H9 (cell line): Measurements from ENCODE around the gene FARS2. TPM values are rescaled to one million over a fixed set of nuclear protein-coding genes. Genes with fewer than 3 reads are reported as not detected.

Experiments
- DNase-seq: peaks from one replicate; pipeline ENCODE4 v3.0.0-alpha.2; 2017
- H2AFZ ChIP-seq: one replicate; pipeline ENCODE4 v1.6.1; 2013; ENCODE audit warnings: mild to moderate bottlenecking, low read length, control low read depth, moderate library complexity
- H2AK5ac ChIP-seq: 2 replicates; pipeline ENCODE4 v1.6.1; 2013; ENCODE audit warnings: low read length, control low read depth, mixed read lengths; ENCODE audit not compliant: insufficient read length
- H2BK120ac ChIP-seq: one replicate; pipeline ENCODE4 v1.6.1; 2013; ENCODE audit warnings: low read depth, mild to moderate bottlenecking, low read length, control low read depth, inconsistent platforms; ENCODE audit not compliant: poor library complexity, severe bottlenecking
- H2BK12ac ChIP-seq: 2 replicates; pipeline ENCODE4 v1.6.1; 2013; ENCODE audit warnings: low read length, control low read depth, mixed read lengths, low read depth; ENCODE audit not compliant: insufficient read length
- H2BK15ac ChIP-seq: 2 replicates; pipeline ENCODE4 v1.6.1; 2013; ENCODE audit warnings: low read depth, low read length, control low read depth
- H2BK20ac ChIP-seq: one replicate; pipeline ENCODE4 v1.6.1; 2013; ENCODE audit warnings: low read depth, mild to moderate bottlenecking, low read length, control low read depth, inconsistent platforms; ENCODE audit not compliant: poor library complexity, severe bottlenecking
- H2BK5ac ChIP-seq: 2 replicates; pipeline ENCODE4 v1.6.1; 2013; ENCODE audit warnings: low read length, control low read depth, mixed read lengths; ENCODE audit not compliant: insufficient read length
- H3K14ac ChIP-seq: 2 replicates; pipeline ENCODE4 v1.6.1; 2013; ENCODE audit warnings: low read length, control low read depth; ENCODE audit not compliant: insufficient read depth
- H3K18ac ChIP-seq: 2 replicates; pipeline ENCODE4 v1.6.1; 2013; ENCODE audit warnings: low read depth, mild to moderate bottlenecking, mixed read lengths, low read length, control low read depth; ENCODE audit not compliant: insufficient read length
- H3K23ac ChIP-seq: 2 replicates; pipeline ENCODE4 v1.6.1; 2013; ENCODE audit warnings: low read length, control low read depth, mixed read lengths, low read depth; ENCODE audit not compliant: insufficient read length
- H3K23me2 ChIP-seq: 2 replicates; pipeline ENCODE4 v1.6.1; 2013; ENCODE audit warnings: low read depth, mild to moderate bottlenecking, mixed read lengths, low read length, control low read depth; ENCODE audit not compliant: insufficient read length, poor library complexity, severe bottlenecking
- H3K27ac ChIP-seq: 2 replicates; pipeline ENCODE4 v1.5.1; 2013; ENCODE audit warnings: low read length, control low read depth, mixed read lengths, low read depth; ENCODE audit not compliant: insufficient read length
- H3K27me3 ChIP-seq: 2 replicates; pipeline ENCODE4 v1.6.1; 2013; ENCODE audit warnings: low read length, control low read depth, inconsistent platforms; ENCODE audit not compliant: insufficient read depth
- H3K4ac ChIP-seq: 2 replicates; pipeline ENCODE4 v1.6.1; 2013; ENCODE audit warnings: low read depth, mild to moderate bottlenecking, control low read depth, inconsistent platforms, low read length, moderate library complexity
- H3K4me1 ChIP-seq: 2 replicates; pipeline ENCODE4 v1.6.1; 2013; ENCODE audit warnings: low read length, control low read depth, inconsistent platforms; ENCODE audit not compliant: insufficient read depth
- H3K4me2 ChIP-seq: 2 replicates; pipeline ENCODE4 v1.6.1; 2013; ENCODE audit warnings: low read length, control low read depth, mixed read lengths; ENCODE audit not compliant: insufficient read length, insufficient read depth
- H3K56ac ChIP-seq: 2 replicates; pipeline ENCODE4 v1.6.1; 2013; ENCODE audit warnings: low read depth, mild to moderate bottlenecking, mixed read lengths, low read length, control low read depth; ENCODE audit not compliant: insufficient read length
- H3K79me1 ChIP-seq: 2 replicates; pipeline ENCODE4 v1.6.1; 2013; ENCODE audit warnings: low read depth, mild to moderate bottlenecking, moderate library complexity, low read length, control low read depth, inconsistent platforms; ENCODE audit not compliant: insufficient read depth, poor library complexity, severe bottlenecking
- H3K79me2 ChIP-seq: 2 replicates; pipeline ENCODE4 v1.6.1; 2013; ENCODE audit warnings: low read length, control low read depth, inconsistent platforms; ENCODE audit not compliant: insufficient read depth
- H3K9ac ChIP-seq: 2 replicates; pipeline ENCODE4 v1.6.1; 2013; ENCODE audit warnings: low read length, control low read depth, mixed read lengths; ENCODE audit not compliant: insufficient read length; ENCODE audit errors: extremely low read depth
- H3K9me3 ChIP-seq: one replicate; pipeline ENCODE4 v1.6.1; 2013; ENCODE audit warnings: low read depth, low read length, inconsistent platforms; ENCODE audit not compliant: control insufficient read depth
- H3T11ph ChIP-seq: one replicate; pipeline ENCODE4 v1.6.1; 2013; ENCODE audit warnings: mild to moderate bottlenecking, low read length, control low read depth, inconsistent platforms
- H4K20me1 ChIP-seq: one replicate; pipeline ENCODE4 v1.6.1; 2013; ENCODE audit not compliant: control insufficient read depth, insufficient read length, insufficient read depth
- H4K5ac ChIP-seq: 2 replicates; pipeline ENCODE4 v1.6.1; 2013; ENCODE audit warnings: low read depth, mild to moderate bottlenecking, mixed read lengths, low read length, control low read depth; ENCODE audit not compliant: insufficient read length
- H4K8ac ChIP-seq: replicated peaks from 2 replicates; pipeline ENCODE4 v1.6.1; 2013; ENCODE audit warnings: low read length, control low read depth, mixed read lengths, low read depth; ENCODE audit not compliant: insufficient read length
- H4K91ac ChIP-seq: 2 replicates; pipeline ENCODE4 v1.6.1; 2013; ENCODE audit warnings: low read depth, mild to moderate bottlenecking, moderate library complexity, mixed read lengths, low read length, control low read depth; ENCODE audit not compliant: insufficient read length
- H3K27ac Mint-ChIP-seq, 3 experiments: 2 replicates in 2 of 3; 3 replicates in 1 of 3; pipeline ENCODE4 v1.8.0; 2020 to 2021; ENCODE audit warnings: mixed read lengths in 3 of 3, mild to moderate bottlenecking in 1 of 3, moderate library complexity in 1 of 3
- H3K27me3 Mint-ChIP-seq: 2 replicates; pipeline ENCODE4 v1.8.0; 2021; ENCODE audit warnings: low read depth, mild to moderate bottlenecking, moderate library complexity, mixed read lengths
- H3K36me3 Mint-ChIP-seq, 3 experiments: 2 replicates in 2 of 3; 3 replicates in 1 of 3; pipeline ENCODE4 v1.8.0; 2020 to 2021; ENCODE audit warnings: low read depth in 3 of 3, mixed read lengths in 3 of 3; ENCODE audit not compliant: insufficient read depth in 1 of 3
- H3K4me1 Mint-ChIP-seq, 2 experiments: 2 replicates each; pipeline ENCODE4 v1.8.0; 2020; ENCODE audit warnings: mixed read lengths in 2 of 2
- H3K4me3 Mint-ChIP-seq, 2 experiments: 2 replicates in 1 of 2; 3 replicates in 1 of 2; pipeline ENCODE4 v1.8.0; 2020 to 2021; ENCODE audit warnings: mild to moderate bottlenecking in 2 of 2, mixed read lengths in 2 of 2, moderate library complexity in 1 of 2
- H3K9me3 Mint-ChIP-seq, 2 experiments: 2 replicates in 1 of 2; 3 replicates in 1 of 2; pipeline ENCODE4 v1.8.0; 2020; ENCODE audit warnings: mild to moderate bottlenecking in 2 of 2, mixed read lengths in 2 of 2, moderate library complexity in 1 of 2
- CTCF ChIP-seq: fragments of 200-600 bp; sonication (generic); conservative IDR thresholded peaks from 3 replicates; pipeline ENCODE4 v1.8.0; 2021; ENCODE audit warnings: antibody characterized with exemption, mild to moderate bottlenecking
- WGBS: extraction: QIAGEN DNeasy Blood & Tissue Kit; methylation state at CpG from one replicate; pipeline ENCODE4 v1.1.7; 2013; ENCODE audit warnings: missing lambda C conversion rate, low lambda C conversion rate, mixed read lengths; ENCODE audit not compliant: insufficient read length; ENCODE audit errors: extremely low coverage; 5-methylcytosine and 5-hydroxymethylcytosine counted together
- total RNA-seq: library from RNA; stranded (reverse); gene quantifications from 2 replicates; pipeline ENCODE4 v1.2.1, GENCODE V29; 2021

FARS2 gene
- total RNA-seq, 1 experiment from 2014 or later = 8.5 TPM

DNA sequence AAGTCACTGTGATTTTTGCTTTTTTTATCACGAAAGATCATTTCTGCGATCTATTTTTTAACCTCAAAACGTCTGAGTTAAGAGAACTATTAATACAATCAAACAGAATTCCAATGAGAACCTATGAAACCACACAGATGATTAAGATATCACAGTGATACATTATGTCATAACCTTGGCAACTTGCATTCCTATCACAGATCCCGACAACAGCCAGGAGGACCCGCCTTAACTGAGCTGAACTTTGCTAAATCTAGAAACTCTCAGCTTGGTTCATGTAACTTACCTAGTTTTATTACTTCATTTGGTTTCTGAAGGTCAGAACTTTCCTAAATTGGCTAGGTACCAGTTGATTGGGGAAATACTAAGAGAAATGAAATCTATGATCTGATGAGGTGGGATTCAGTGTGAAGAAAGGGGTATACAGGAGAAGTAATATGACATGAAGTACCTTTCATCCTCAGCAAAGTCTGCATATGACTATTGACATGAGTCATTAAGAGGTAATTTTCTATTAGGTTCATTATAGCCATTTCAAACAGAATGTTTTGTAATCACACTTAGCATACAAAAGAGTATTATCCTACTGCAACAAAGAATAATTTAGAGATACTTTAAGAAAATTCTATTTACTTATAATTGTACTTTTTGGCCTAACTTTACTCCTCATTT, 11.7 kb upstream of the FARS2 start:
- Histone ChIP-seq H3K79me1 (peaks cover 6% of the 10 kb centered on the region), H3K4me2 (no peak overlapping the region), H2BK5ac (no peak overlapping the region), H3K4me1 (no peaks in the 10 kb centered on the region), H3K9me3 (no peaks in the 10 kb centered on the region), H3K56ac (no peak overlapping the region), H3K4ac (no peak overlapping the region), H4K5ac (no peak overlapping the region), H4K20me1 (peaks cover 3% of the 10 kb centered on the region), H2AK5ac (no peak overlapping the region), H3K9ac (no peak overlapping the region), H4K91ac (no peak overlapping the region), H3K79me2 (no peaks in the 10 kb centered on the region; the same call in 1 of the 2 replicates), H2BK15ac (no peak overlapping the region), H3K14ac (no peak overlapping the region), H2BK120ac (no peak overlapping the region), H2BK12ac (no peak overlapping the region), H3K23me2 (no peaks in the 10 kb centered on the region), H2AFZ (no peak overlapping the region), H3T11ph (no peak overlapping the region), H3K23ac (no peak overlapping the region), H3K18ac (no peak overlapping the region), H4K8ac (no peak overlapping the region), H3K27me3 (no peaks in the 10 kb centered on the region), H3K27ac (no peak overlapping the region), H2BK20ac (no peak overlapping the region)
- no peaks in the 10 kb centered on the region for H3K27me3 Mint-ChIP-seq
- no peak overlapping the region for H3K27ac Mint-ChIP-seq
- H3K4me3 Mint-ChIP-seq = no peak overlapping the region
- no peak for TF ChIP-seq CTCF
- DNase-seq = no peak
- peaks cover 0 to 4% of the 10 kb centered on the region in 2 experiments; a peak in 2 of 5 replicates for H3K9me3 Mint-ChIP-seq
- peaks cover 19 to 27% (median 24%) of the 10 kb centered on the region in 3 experiments for H3K36me3 Mint-ChIP-seq
- no CpG with 5 or more reads among the region's 5 CpGs for WGBS
- H3K4me1 Mint-ChIP-seq = peaks cover 3 to 5% of the 10 kb centered on the region in 2 experiments
